ENCODE results near the gene COL27A1.
A peak's percentile ranks its signal among the peaks of the same experiment; 100 is the strongest.

The COL27A1 gene

GRCh38 chr9:114229295-114229694, 74.0 kb downstream of the COL27A1 start:
- DNase-seq: no peak

- DNase-seq: no peak
Measured at GRCh38 chr9:114230068-114230467, 74.7 kb downstream of the COL27A1 start.

- DNase-seq: no peak
Measured at GRCh38 chr9:114231273-114231672, 75.9 kb downstream of the COL27A1 start.

- no peak for DNase-seq
Measured at GRCh38 chr9:114231719-114232449, 76.5 kb downstream of the COL27A1 start.

- no peak for DNase-seq
Measured at GRCh38 chr9:114233491-114234185, 78.3 kb downstream of the COL27A1 start.

GRCh38 chr9:114235033-114235661, 79.8 kb downstream of the COL27A1 start:
- no peak for DNase-seq

GRCh38 chr9:114236391-114237138, 81.2 kb downstream of the COL27A1 start:
- no peak for DNase-seq

- DNase-seq: no peak
Measured at GRCh38 chr9:114237247-114237646, 81.9 kb downstream of the COL27A1 start.

- DNase-seq: no peak
Measured at GRCh38 chr9:114237781-114238180, 82.4 kb downstream of the COL27A1 start.

- DNase-seq: no peak
Measured at GRCh38 chr9:114238472-114238871, 83.1 kb downstream of the COL27A1 start.

GRCh38 chr9:114238891-114239875, 83.8 kb downstream of the COL27A1 start:
- DNase-seq: peak in 1 of 2 experiments; percentile 12

- no peak for DNase-seq
Measured at GRCh38 chr9:114240216-114240615, 84.9 kb downstream of the COL27A1 start.

GRCh38 chr9:114240647-114241558, 85.6 kb downstream of the COL27A1 start:
- DNase-seq: no peak

GRCh38 chr9:114242837-114243236, 87.5 kb downstream of the COL27A1 start:
- no peak for DNase-seq

- no peak for DNase-seq
Measured at GRCh38 chr9:114243240-114243639, 87.9 kb downstream of the COL27A1 start.

- DNase-seq: no peak
Measured at GRCh38 chr9:114244570-114244969, 89.2 kb downstream of the COL27A1 start.

GRCh38 chr9:114246558-114246957, 91.2 kb downstream of the COL27A1 start:
- no peak for DNase-seq

GRCh38 chr9:114247077-114247476, 91.7 kb downstream of the COL27A1 start:
- DNase-seq: no peak

GRCh38 chr9:114247491-114247890, 92.2 kb downstream of the COL27A1 start:
- DNase-seq: no peak

- no peak for DNase-seq
Measured at GRCh38 chr9:114248299-114248707, 93.0 kb downstream of the COL27A1 start.
